ENCODE measurements around the gene PTGS2.
"Not testable (repeated sequence)": the region's sequence is repeated elsewhere in the genome, so short reads cannot be mapped to it uniquely, and the experiment has no call there.

Gene PTGS2

GRCh38 chr1:186670297-186671135, 9.7 kb downstream of the PTGS2 start:
- DNase-seq (ENCODE audit: low spot score) = no peak

- DNase-seq (ENCODE audit: low spot score) = not testable (repeated sequence)
These were observed 10.4 kb downstream of the PTGS2 start for GRCh38 chr1:186669784-186670183.

- not testable (repeated sequence) for DNase-seq (ENCODE audit: low spot score)
These were observed 16.0 kb downstream of the PTGS2 start for GRCh38 chr1:186664217-186664616.

- no peak for DNase-seq (ENCODE audit: low spot score)
These were observed 17.5 kb downstream of the PTGS2 start for GRCh38 chr1:186662752-186663151.

- DNase-seq (ENCODE audit: low spot score) = no peak
These were observed 20.3 kb downstream of the PTGS2 start for GRCh38 chr1:186659890-186660341.

- no peak for DNase-seq (ENCODE audit: low spot score)
These were observed 21.2 kb downstream of the PTGS2 start for GRCh38 chr1:186658999-186659398.

GRCh38 chr1:186657481-186657880, 22.7 kb downstream of the PTGS2 start:
- DNase-seq (ENCODE audit: low spot score) = no peak

GRCh38 chr1:186655876-186656275, 24.3 kb downstream of the PTGS2 start:
- DNase-seq (ENCODE audit: low spot score) = no peak

- no peak for DNase-seq (ENCODE audit: low spot score)
These were observed 25.5 kb downstream of the PTGS2 start for GRCh38 chr1:186654741-186655140.

GRCh38 chr1:186653312-186653711, 26.9 kb downstream of the PTGS2 start:
- DNase-seq (ENCODE audit: low spot score) = no peak

GRCh38 chr1:186648613-186649012, 31.6 kb downstream of the PTGS2 start:
- DNase-seq (ENCODE audit: low spot score) = no peak

GRCh38 chr1:186647985-186648384, 32.2 kb downstream of the PTGS2 start:
- DNase-seq (ENCODE audit: low spot score) = not testable (repeated sequence)

GRCh38 chr1:186643614-186644013, 36.6 kb downstream of the PTGS2 start:
- no peak for DNase-seq (ENCODE audit: low spot score)

- not testable (repeated sequence) for DNase-seq (ENCODE audit: low spot score)
These were observed 42.7 kb downstream of the PTGS2 start for GRCh38 chr1:186637567-186637966.

- DNase-seq (ENCODE audit: low spot score) = no peak
These were observed 43.4 kb downstream of the PTGS2 start for GRCh38 chr1:186636786-186637185.

GRCh38 chr1:186634511-186634910, 45.7 kb downstream of the PTGS2 start:
- DNase-seq (ENCODE audit: low spot score) = no peak

GRCh38 chr1:186633116-186633515, 47.1 kb downstream of the PTGS2 start:
- no peak for DNase-seq (ENCODE audit: low spot score)

GRCh38 chr1:186629341-186629740, 50.9 kb downstream of the PTGS2 start:
- no peak for DNase-seq (ENCODE audit: low spot score)

- no peak for DNase-seq (ENCODE audit: low spot score)
These were observed 51.3 kb downstream of the PTGS2 start for GRCh38 chr1:186628910-186629309.

GRCh38 chr1:186627019-186627418, 53.2 kb downstream of the PTGS2 start:
- DNase-seq (ENCODE audit: low spot score) = no peak

GRCh38 chr1:186626356-186626932, 53.8 kb downstream of the PTGS2 start:
- no peak for DNase-seq (ENCODE audit: low spot score)

GRCh38 chr1:186623551-186623950, 56.7 kb downstream of the PTGS2 start:
- no peak for DNase-seq (ENCODE audit: low spot score)
